Activated naive CD8-positive, alpha-beta T cell (primary cell): Measurements from ENCODE around the gene XCL2.
A peak's percentile ranks its signal among the peaks of the same experiment; 100 is the strongest.
"Not testable (repeated sequence)": the region's sequence is repeated elsewhere in the genome, so short reads cannot be mapped to it uniquely, and the experiment has no call there.

Experiments
- H3K27ac Mint-ChIP-seq: one replicate; pipeline ENCODE4 v1.8.0; 2021; ENCODE audit warnings: mixed read lengths
- H3K27me3 Mint-ChIP-seq: one replicate; pipeline ENCODE4 v1.8.0; 2021; ENCODE audit warnings: mixed read lengths
- H3K36me3 Mint-ChIP-seq: one replicate; pipeline ENCODE4 v1.8.0; 2021; ENCODE audit warnings: mixed read lengths
- H3K4me1 Mint-ChIP-seq: one replicate; pipeline ENCODE4 v1.8.0; 2021; ENCODE audit warnings: low read depth, mixed read lengths
- H3K4me3 Mint-ChIP-seq: one replicate; pipeline ENCODE4 v1.8.0; 2021; ENCODE audit warnings: mild to moderate bottlenecking, mixed read lengths
- H3K9me3 Mint-ChIP-seq: one replicate; pipeline ENCODE4 v1.8.0; 2021; ENCODE audit warnings: low read depth, mixed read lengths

Gene XCL2

GRCh38 chr1:168570652-168571051, 26.9 kb upstream of the XCL2 start:
- Mint-ChIP-seq H3K9me3 (no peaks in the 10 kb centered on the region), H3K4me3 (no peak overlapping the region), H3K27ac (no peak overlapping the region), H3K27me3 (no peaks in the 10 kb centered on the region), H3K36me3 (no peaks in the 10 kb centered on the region), H3K4me1 (peaks cover 16% of the 10 kb centered on the region)

- Mint-ChIP-seq H3K4me1 (peaks cover 4% of the 10 kb centered on the region), H3K36me3 (no peaks in the 10 kb centered on the region), H3K27ac (no peak overlapping the region), H3K4me3 (no peak overlapping the region), H3K9me3 (peaks cover 5% of the 10 kb centered on the region), H3K27me3 (no peaks in the 10 kb centered on the region)
These were observed 24.5 kb upstream of the XCL2 start for GRCh38 chr1:168568346-168568745.

- H3K9me3 Mint-ChIP-seq = peaks cover 5% of the 10 kb centered on the region
- no peak overlapping the region for H3K27ac Mint-ChIP-seq
- H3K4me3 Mint-ChIP-seq = no peak overlapping the region
- peaks cover 4% of the 10 kb centered on the region for H3K36me3 Mint-ChIP-seq
- H3K4me1 Mint-ChIP-seq = peaks cover 4% of the 10 kb centered on the region
- H3K27me3 Mint-ChIP-seq = no peaks in the 10 kb centered on the region
These were observed 23.8 kb upstream of the XCL2 start for GRCh38 chr1:168567568-168567967.

- no peak overlapping the region for H3K4me3 Mint-ChIP-seq
These were observed 23.2 kb upstream of the XCL2 start for GRCh38 chr1:168567007-168567406.

GRCh38 chr1:168565825-168566224, 22.0 kb upstream of the XCL2 start:
- no peak overlapping the region for H3K27ac Mint-ChIP-seq
- H3K4me1 Mint-ChIP-seq = no peaks in the 10 kb centered on the region
- H3K27me3 Mint-ChIP-seq = no peaks in the 10 kb centered on the region
- H3K36me3 Mint-ChIP-seq = peaks cover 4% of the 10 kb centered on the region
- no peak overlapping the region for H3K4me3 Mint-ChIP-seq
- peaks cover 5% of the 10 kb centered on the region for H3K9me3 Mint-ChIP-seq

More at GRCh38 chr1:168567007-168567406, 23.2 kb upstream of the XCL2 start:
- Mint-ChIP-seq H3K9me3 (peaks cover 5% of the 10 kb centered on the region), H3K4me1 (peaks cover 1% of the 10 kb centered on the region), H3K27me3 (no peaks in the 10 kb centered on the region), H3K36me3 (peaks cover 4% of the 10 kb centered on the region), H3K27ac (no peak overlapping the region)

- H3K27ac Mint-ChIP-seq = no peak overlapping the region
These were observed 18.2 kb upstream of the XCL2 start for GRCh38 chr1:168561989-168562388.

GRCh38 chr1:168560370-168560769, 16.6 kb upstream of the XCL2 start:
- Mint-ChIP-seq H3K4me3 (no peak overlapping the region), H3K9me3 (peaks cover 5% of the 10 kb centered on the region), H3K27ac (no peak overlapping the region), H3K36me3 (peaks cover 4% of the 10 kb centered on the region), H3K27me3 (no peaks in the 10 kb centered on the region), H3K4me1 (peaks cover 19% of the 10 kb centered on the region)

More at GRCh38 chr1:168561989-168562388, 18.2 kb upstream of the XCL2 start:
- Mint-ChIP-seq H3K4me1 (peaks cover 9% of the 10 kb centered on the region), H3K9me3 (peaks cover 5% of the 10 kb centered on the region), H3K4me3 (no peak overlapping the region), H3K36me3 (peaks cover 4% of the 10 kb centered on the region), H3K27me3 (no peaks in the 10 kb centered on the region)

- no peaks in the 10 kb centered on the region for H3K9me3 Mint-ChIP-seq
- no peak overlapping the region for H3K4me3 Mint-ChIP-seq
- H3K4me1 Mint-ChIP-seq = peaks cover 42% of the 10 kb centered on the region
- H3K36me3 Mint-ChIP-seq = no peaks in the 10 kb centered on the region
- no peaks in the 10 kb centered on the region for H3K27me3 Mint-ChIP-seq
- no peak overlapping the region for H3K27ac Mint-ChIP-seq
These were observed 12.8 kb upstream of the XCL2 start for GRCh38 chr1:168556647-168557046.

GRCh38 chr1:168555508-168556046, 11.8 kb upstream of the XCL2 start:
- H3K36me3 Mint-ChIP-seq = no peaks in the 10 kb centered on the region
- peaks cover 42% of the 10 kb centered on the region for H3K4me1 Mint-ChIP-seq
- no peak overlapping the region for H3K4me3 Mint-ChIP-seq
- H3K9me3 Mint-ChIP-seq = no peaks in the 10 kb centered on the region
- H3K27me3 Mint-ChIP-seq = no peaks in the 10 kb centered on the region
- no peak overlapping the region for H3K27ac Mint-ChIP-seq

GRCh38 chr1:168554603-168555483, 11.0 kb upstream of the XCL2 start:
- H3K9me3 Mint-ChIP-seq = no peaks in the 10 kb centered on the region
- peaks cover 42% of the 10 kb centered on the region for H3K4me1 Mint-ChIP-seq
- H3K4me3 Mint-ChIP-seq = peak overlapping the region; percentile 2
- H3K36me3 Mint-ChIP-seq = no peaks in the 10 kb centered on the region
- H3K27me3 Mint-ChIP-seq = no peaks in the 10 kb centered on the region
- peak overlapping the region; percentile 87 for H3K27ac Mint-ChIP-seq

- H3K4me1 Mint-ChIP-seq = peaks cover 42% of the 10 kb centered on the region
These were observed 10.1 kb upstream of the XCL2 start for GRCh38 chr1:168553680-168554553.

GRCh38 chr1:168552961-168553360, 9.2 kb upstream of the XCL2 start:
- peak overlapping the region; percentile 2 for H3K27ac Mint-ChIP-seq
- no peaks in the 10 kb centered on the region for H3K36me3 Mint-ChIP-seq
- no peaks in the 10 kb centered on the region for H3K9me3 Mint-ChIP-seq
- no peak overlapping the region for H3K4me3 Mint-ChIP-seq
- H3K27me3 Mint-ChIP-seq = no peaks in the 10 kb centered on the region
- H3K4me1 Mint-ChIP-seq = peaks cover 40% of the 10 kb centered on the region

More at GRCh38 chr1:168553680-168554553, 10.1 kb upstream of the XCL2 start:
- no peaks in the 10 kb centered on the region for H3K36me3 Mint-ChIP-seq
- peak overlapping the region; percentile 87 for H3K27ac Mint-ChIP-seq
- no peaks in the 10 kb centered on the region for H3K9me3 Mint-ChIP-seq
- peak overlapping the region; percentile 2 for H3K4me3 Mint-ChIP-seq
- no peaks in the 10 kb centered on the region for H3K27me3 Mint-ChIP-seq

GRCh38 chr1:168551688-168552087, 7.9 kb upstream of the XCL2 start:
- H3K27ac Mint-ChIP-seq = no peak overlapping the region
- H3K4me3 Mint-ChIP-seq = no peak overlapping the region
- H3K9me3 Mint-ChIP-seq = no peaks in the 10 kb centered on the region
- H3K27me3 Mint-ChIP-seq = no peaks in the 10 kb centered on the region
- H3K36me3 Mint-ChIP-seq = no peaks in the 10 kb centered on the region
- H3K4me1 Mint-ChIP-seq = peaks cover 30% of the 10 kb centered on the region

GRCh38 chr1:168550971-168551370, 7.2 kb upstream of the XCL2 start:
- no peak overlapping the region for H3K27ac Mint-ChIP-seq
- H3K4me1 Mint-ChIP-seq = peaks cover 26% of the 10 kb centered on the region
- no peak overlapping the region for H3K4me3 Mint-ChIP-seq
- H3K27me3 Mint-ChIP-seq = no peaks in the 10 kb centered on the region
- no peaks in the 10 kb centered on the region for H3K9me3 Mint-ChIP-seq
- no peaks in the 10 kb centered on the region for H3K36me3 Mint-ChIP-seq

GRCh38 chr1:168546553-168546895, 2.7 kb upstream of the XCL2 start:
- not testable (repeated sequence) for H3K4me3 Mint-ChIP-seq, H3K27me3 Mint-ChIP-seq, H3K36me3 Mint-ChIP-seq, H3K4me1 Mint-ChIP-seq, H3K27ac Mint-ChIP-seq, H3K9me3 Mint-ChIP-seq
